GM12878 (cell line): ENCODE measurements around the gene NOS1AP. TPM values are rescaled to one million over a fixed set of nuclear protein-coding genes. Genes with fewer than 3 reads are reported as not detected.

Experiments used
- ATAC-seq: fragments of 200-7000 bp; cut with Tn5 transposase; 3 replicates; pipeline ENCODE4 v1.9.1; 2020; ENCODE audit warnings: mild to moderate bottlenecking, moderate library complexity
- BruUV-seq: library from RNA; stranded (reverse); fragments of 400-500 nt; replicated peaks from 2 replicates; lab custom pipeline; 2021; lab: Mats Ljungman, UMichigan
- CTCF ChIA-PET: fragments of 300-600 bp; sonication (Branson Sonifier 250); formaldehyde crosslinking; extraction: SDS; loops from one replicate; lab custom pipeline; 2021; ENCODE audit warnings: inconsistent platforms; lab: Yijun Ruan, JAX
- POLR2A ChIA-PET: fragments of 350-600 bp; formaldehyde crosslinking; extraction: SDS; loops from one replicate; lab custom pipeline; 2021; ENCODE audit warnings: inconsistent platforms; lab: Charles Lee
- RAD21 ChIA-PET: fragments of 300-600 bp; sonication (Branson Sonifier 250); formaldehyde crosslinking; loops from one replicate; lab custom pipeline; 2023; ENCODE audit warnings: antibody characterized with exemption; ENCODE audit not compliant: unreplicated experiment; lab: Charles Lee
- SMC1A ChIA-PET: fragments of 300-600 bp; sonication (Branson Sonifier 250); formaldehyde crosslinking; loops from one replicate; lab custom pipeline; 2023; ENCODE audit not compliant: unreplicated experiment, uncharacterized antibody; lab: Charles Lee
- DNase-seq: peaks from one replicate; pipeline ENCODE4 v3.0.0-alpha.2; 2011; ENCODE audit warnings: low read depth, low spot score
- FAIRE-seq: peaks from 3 replicates; lab custom pipeline; 2011; peaks lifted over from hg19 to GRCh38; lab: Jason Lieb, UNC
- H2AFZ ChIP-seq: 2 replicates; pipeline ENCODE4 v1.6.0; 2011; ENCODE audit warnings: low read depth, low read length, control low read depth; ENCODE audit not compliant: control insufficient read depth
- H3K27ac ChIP-seq: 2 replicates; pipeline ENCODE4 v1.5.1; 2011; ENCODE audit warnings: control low read depth; ENCODE audit not compliant: control insufficient read depth, insufficient read depth
- H3K27me3 ChIP-seq, 2 experiments: replicated peaks in 1 of 2; 2 replicates each; pipeline versions ENCODE4 v1.6.0 to v1.6.1; 2011; ENCODE audit warnings: low read length in 1 of 2; ENCODE audit not compliant: control insufficient read depth in 2 of 2, insufficient read depth in 2 of 2
- H3K36me3 ChIP-seq, 2 experiments: 2 replicates each; pipeline ENCODE4 v1.5.1; 2011; ENCODE audit warnings: low read length in 1 of 2; ENCODE audit not compliant: control insufficient read depth in 2 of 2, insufficient read depth in 2 of 2
- H3K4me1 ChIP-seq: 2 replicates; pipeline ENCODE4 v1.6.1; 2011; ENCODE audit warnings: mild to moderate bottlenecking, low read length, moderate library complexity, mixed read lengths; ENCODE audit not compliant: control insufficient read depth, insufficient read depth
- H3K4me2 ChIP-seq: 2 replicates; pipeline ENCODE4 v1.6.0; 2011; ENCODE audit warnings: control low read depth; ENCODE audit not compliant: control insufficient read depth, insufficient read depth
- H3K4me3 ChIP-seq: fragments of 200-600 bp; sonication (generic); 2 replicates; pipeline ENCODE4 v1.5.1; 2016
- H3K79me2 ChIP-seq: 2 replicates; pipeline ENCODE4 v1.6.0; 2011; ENCODE audit warnings: low read length; ENCODE audit not compliant: control insufficient read depth, insufficient read depth
- H3K9ac ChIP-seq: 2 replicates; pipeline ENCODE4 v1.8.0; 2011; ENCODE audit warnings: low read length, control low read depth, mixed read lengths; ENCODE audit not compliant: control insufficient read depth, insufficient read depth
- H3K9me3 ChIP-seq: replicated peaks from 3 replicates; pipeline ENCODE4 v1.5.1; 2011; ENCODE audit warnings: mild to moderate bottlenecking, low read length; ENCODE audit not compliant: control insufficient read depth, insufficient read depth
- H4K20me1 ChIP-seq: 2 replicates; pipeline ENCODE4 v1.6.0; 2011; ENCODE audit not compliant: control insufficient read depth, insufficient read depth
- ATF7 ChIP-seq: fragments of 450-650 bp; IDR thresholded peaks from 2 replicates; pipeline ENCODE4 v1.6.1; 2016; ENCODE audit warnings: low read depth, mild to moderate bottlenecking
- CBFB ChIP-seq: IDR thresholded peaks from 2 replicates; pipeline ENCODE4 v1.6.1; 2016; ENCODE audit warnings: antibody characterized with exemption, low read depth
- CBX3 ChIP-seq: fragments of 200-600 bp; sonication (generic); IDR thresholded peaks from 2 replicates; pipeline ENCODE4 v1.6.1; 2016; ENCODE audit warnings: low read depth, borderline replicate concordance
- EED ChIP-seq: sonication (generic); IDR thresholded peaks from 2 replicates; pipeline ENCODE4 v1.6.1; 2016; ENCODE audit warnings: antibody characterized with exemption, low read depth
- ESRRA ChIP-seq: IDR thresholded peaks from 2 replicates; pipeline ENCODE4 v1.6.1; 2012; ENCODE audit warnings: mild to moderate bottlenecking, low read length, improper control_type of control experiment
- FOXK2 ChIP-seq: fragments of 450-650 bp; IDR thresholded peaks from 2 replicates; pipeline ENCODE4 v1.6.1; 2017; ENCODE audit warnings: mild to moderate bottlenecking, moderate library complexity
- MXI1 ChIP-seq: fragments of 150-350 bp; IDR thresholded peaks from 2 replicates; pipeline ENCODE4 v1.6.1; 2011; ENCODE audit warnings: low read depth, mild to moderate bottlenecking, inconsistent platforms, low read length, improper control_type of control experiment
- MYB ChIP-seq: fragments of 150-350 bp; IDR thresholded peaks from 2 replicates; pipeline ENCODE4 v1.6.1; 2014; ENCODE audit warnings: mild to moderate bottlenecking, low read depth, low read length, borderline replicate concordance
- PAX8 ChIP-seq: fragments of 450-650 bp; IDR thresholded peaks from 2 replicates; pipeline ENCODE4 v1.6.1; 2017; ENCODE audit warnings: mild to moderate bottlenecking, moderate library complexity
- POLR2AphosphoS5 ChIP-seq: IDR thresholded peaks from 2 replicates; pipeline ENCODE4 v1.6.1; 2011; ENCODE audit warnings: mild to moderate bottlenecking, low read length, inconsistent platforms
- TCF3 ChIP-seq: IDR thresholded peaks from 2 replicates; pipeline ENCODE4 v1.6.1; 2012; ENCODE audit warnings: low read depth, mild to moderate bottlenecking, low read length, borderline replicate concordance; ENCODE audit not compliant: insufficient read depth
- ZSCAN29 ChIP-seq: fragments of 450-650 bp; IDR thresholded peaks from 2 replicates; pipeline ENCODE4 v1.6.1; 2017; ENCODE audit warnings: mild to moderate bottlenecking, moderate library complexity
- WGBS: methylation state at CpG from one replicate; pipeline ENCODE4 v1.1.6; 2016; ENCODE audit warnings: low lambda C conversion rate; ENCODE audit not compliant: insufficient replicate concordance, insufficient coverage; ENCODE audit errors: missing lambda C conversion rate; 5-methylcytosine and 5-hydroxymethylcytosine counted together
- in situ Hi-C: fragments of 300-500 bp; cut with MboI; formaldehyde crosslinking; loops from 9 replicates; pipeline ENCODE4 v1.14.3; 2018; ENCODE audit warnings: mixed read lengths
- intact Hi-C: fragments of 100-400 bp; cut with micrococcal nuclease; formaldehyde crosslinking; loops from one replicate; pipeline ENCODE4 v1.14.2; 2022; ENCODE audit not compliant: unreplicated experiment
- polyA plus RNA-seq, 11 experiments: library from polyadenylated mRNA; depleted of rRNA in 4 of 11; unstranded in 6 of 11; stranded (reverse) in 5 of 11; fragments of >200 nt; fragmentation: Nextera tagmentation in 4 of 11; fragmentation: Illumina TruSeq in 1 of 11; extraction: Ambion mirVana in 4 of 11; extraction: Trizol in 1 of 11; gene quantifications; 1 replicate in 1 of 11; 2 replicates in 10 of 11; pipeline versions ENCODE4 v1.2.1 to v1.2.3, GENCODE V29; 2011 to 2016; ENCODE audit warnings: inconsistent platforms in 2 of 11, missing spikeins in 2 of 11, low read depth in 1 of 11
- total RNA-seq, 4 experiments: library from RNA; depleted of rRNA in 3 of 4; stranded (reverse); fragments of >200 nt in 3 of 4; fragmentation: Illumina TruSeq in 1 of 4; extraction: Trizol in 1 of 4; gene quantifications; 2 replicates each; pipeline versions ENCODE4 v1.2.1 to v1.2.3, GENCODE V29; 2013 to 2021
- TF ChIP-seq, protein P1 (sequence below): IDR thresholded peaks from 2 replicates; pipeline ENCODE4 v1.6.1; 2011; ENCODE audit warnings: mild to moderate bottlenecking, low read depth, low read length, moderate library complexity; ENCODE audit not compliant: insufficient replicate concordance

Gene NOS1AP
- total and polyA plus RNA-seq, 10 of the 15 experiments (the other 5 are each of a cell fraction or from before 2014, with no cell fraction given): 0.03 to 0.15 TPM; not detected in 8

DNA sequence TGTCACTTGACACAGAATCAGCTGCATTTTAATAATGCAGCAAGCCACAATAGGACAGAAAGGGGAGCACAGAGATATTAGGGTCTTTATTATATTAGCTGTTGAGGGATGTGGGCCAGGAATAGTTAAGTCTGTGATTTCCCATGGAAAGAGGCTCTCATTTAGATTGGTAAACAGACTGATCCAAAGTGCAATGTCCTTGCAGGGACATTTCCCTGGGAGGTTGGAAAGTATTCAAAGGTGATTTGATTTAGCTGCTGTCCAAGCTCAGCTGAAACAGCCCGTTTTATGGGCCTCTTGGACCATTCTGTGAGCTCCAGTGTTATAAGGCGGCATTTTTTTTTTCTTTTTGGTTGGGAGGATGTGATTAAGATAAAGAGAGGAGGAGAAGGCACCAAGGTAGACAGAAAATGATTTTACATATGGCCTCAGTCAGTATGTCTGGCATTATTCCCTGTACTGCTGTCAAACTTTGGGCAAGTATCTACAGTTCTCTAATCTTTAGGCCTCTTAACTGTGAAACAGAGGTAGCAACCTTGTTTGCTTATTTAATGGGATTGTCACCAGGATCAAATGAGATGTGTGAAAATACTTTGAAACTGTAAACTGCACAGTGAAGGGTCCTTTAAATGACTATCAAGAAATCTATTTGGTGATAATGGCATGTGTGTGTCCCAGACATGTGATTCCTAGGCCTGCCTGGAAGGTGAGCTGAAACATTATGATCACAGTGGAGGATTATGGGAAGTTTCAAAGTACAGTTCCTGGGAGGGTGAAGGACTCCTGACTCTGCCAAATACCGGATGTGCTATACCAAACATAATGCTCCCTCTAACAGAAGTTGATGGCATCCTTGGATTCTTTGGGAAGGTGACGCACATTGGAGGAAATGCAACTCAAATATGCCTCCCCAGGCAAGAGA, 62.2 kb downstream of the NOS1AP start:
- in situ Hi-C loops: no loop called here
- H3K4me1 ChIP-seq: no peaks in the 10 kb centered on the region
- WGBS: 0% methylated on average over 4 of the region's 4 CpGs
- no peak overlapping the region for H3K27ac ChIP-seq
- no peaks in the 10 kb centered on the region for H3K79me2 ChIP-seq
- POLR2A ChIA-PET: no interaction called here
- H3K4me2 ChIP-seq: no peak overlapping the region
- H3K36me3 ChIP-seq: no peaks in the 10 kb centered on the region
- RAD21 ChIA-PET: no interaction called here
- no peaks in the 10 kb centered on the region for H4K20me1 ChIP-seq
- no peak for ATAC-seq
- peaks cover 0 to 2% of the 10 kb centered on the region in 2 experiments; a peak in 2 of 4 replicates for H3K27me3 ChIP-seq
- DNase-seq: no peak
- intact Hi-C loops: no loop called here
- H3K9me3 ChIP-seq: no peaks in the 10 kb centered on the region
- no peak for TF ChIP-seq CBX3
- no peak for TF ChIP-seq ESRRA
- TF ChIP-seq ZSCAN29: no peak
- TF ChIP-seq PAX8: no peak
- TF ChIP-seq, protein P1, sequence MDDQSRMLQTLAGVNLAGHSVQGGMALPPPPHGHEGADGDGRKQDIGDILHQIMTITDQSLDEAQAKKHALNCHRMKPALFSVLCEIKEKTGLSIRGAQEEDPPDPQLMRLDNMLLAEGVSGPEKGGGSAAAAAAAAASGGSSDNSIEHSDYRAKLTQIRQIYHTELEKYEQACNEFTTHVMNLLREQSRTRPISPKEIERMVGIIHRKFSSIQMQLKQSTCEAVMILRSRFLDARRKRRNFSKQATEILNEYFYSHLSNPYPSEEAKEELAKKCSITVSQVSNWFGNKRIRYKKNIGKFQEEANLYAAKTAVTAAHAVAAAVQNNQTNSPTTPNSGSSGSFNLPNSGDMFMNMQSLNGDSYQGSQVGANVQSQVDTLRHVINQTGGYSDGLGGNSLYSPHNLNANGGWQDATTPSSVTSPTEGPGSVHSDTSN: no peak
- no peak for TF ChIP-seq EED
- no peak for TF ChIP-seq POLR2AphosphoS5
- TF ChIP-seq TCF3: no peak
- TF ChIP-seq CBFB: no peak
- TF ChIP-seq MYB: no peak
- TF ChIP-seq MXI1: no peak
- no peak for TF ChIP-seq ATF7
- no peak for TF ChIP-seq FOXK2
- TF ChIP-seq, all 136 proteins: peak for 0
- Histone ChIP-seq H2AFZ (no peak overlapping the region), H3K9ac (no peak overlapping the region), H3K4me3 (no peak overlapping the region)
- FAIRE-seq: no peak
- ChIA-PET CTCF (interaction anchor here (0.7 to 1.2 kb wide), 2 partner anchors 9 to 22 kb away, joined by 4 read pairs; no protein-coding TSS in a partner anchor), SMC1A (interaction anchor here (0.5 kb wide), 1 partner anchor 477 kb away, joined by 4 read pairs; no protein-coding TSS in a partner anchor)
- no TSS peak for BruUV-seq
